Measurements from ENCODE around the gene RASSF10. TPM values are rescaled to one million over a fixed set of nuclear protein-coding genes. Genes with fewer than 3 reads are reported as not detected.
"Not testable (repeated sequence)": the region's sequence is repeated elsewhere in the genome, so short reads cannot be mapped to it uniquely, and the experiment has no call there.

RASSF10 gene
- total RNA-seq, 1 experiment from 2014 or later = not detected

GRCh38 chr11:13026722-13027121, 17.6 kb downstream of the RASSF10 start:
- DNase-seq (ENCODE audit: low read depth) = no peak

DNA sequence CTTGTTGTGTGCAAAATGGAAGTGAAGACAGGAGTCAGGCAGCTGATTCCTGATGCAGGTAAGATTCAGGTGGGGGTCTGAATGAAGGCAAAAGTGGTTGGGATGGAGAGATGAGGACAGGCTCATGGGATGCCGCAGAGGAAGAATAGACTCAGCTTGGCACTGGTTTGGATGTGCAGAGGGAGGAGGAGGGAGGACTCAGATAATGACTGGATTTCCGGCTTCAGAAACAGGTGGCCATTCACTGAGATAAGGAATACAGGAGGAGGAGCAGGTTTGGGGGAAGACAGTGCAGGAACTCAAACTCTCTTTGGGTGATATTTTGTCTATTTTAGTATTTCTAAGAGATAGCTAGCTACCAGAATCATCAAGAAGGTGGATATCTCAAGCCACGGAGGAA, 19.2 kb downstream of the RASSF10 start:
- no peak for DNase-seq (ENCODE audit: low read depth)

DNA sequence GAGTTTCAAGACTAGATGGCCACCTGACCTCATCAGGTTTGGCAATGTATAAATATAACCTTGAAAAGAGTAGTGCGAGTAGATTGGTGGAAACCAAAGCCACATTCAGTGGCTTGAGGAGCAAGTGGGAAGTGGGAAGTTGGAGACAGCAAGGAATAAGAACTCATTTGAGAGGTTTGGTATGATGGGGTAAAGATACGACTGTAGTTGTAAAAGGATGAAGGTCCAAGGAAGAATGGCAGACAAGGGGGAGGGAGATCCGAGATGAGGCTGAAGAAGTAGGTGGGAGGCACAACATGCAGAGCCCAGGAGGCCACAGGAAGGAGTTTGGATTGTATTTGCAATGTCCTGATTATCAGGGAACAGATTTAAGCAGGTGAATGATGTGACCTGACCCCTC, 20.8 kb downstream of the RASSF10 start:
- DNase-seq (ENCODE audit: low read depth) = no peak

- DNase-seq (ENCODE audit: low read depth) = no peak
Observed at GRCh38 chr11:13030857-13031256, 21.7 kb downstream of the RASSF10 start.

GRCh38 chr11:13031349-13031748, 22.2 kb downstream of the RASSF10 start:
- no peak for DNase-seq (ENCODE audit: low read depth)

DNA sequence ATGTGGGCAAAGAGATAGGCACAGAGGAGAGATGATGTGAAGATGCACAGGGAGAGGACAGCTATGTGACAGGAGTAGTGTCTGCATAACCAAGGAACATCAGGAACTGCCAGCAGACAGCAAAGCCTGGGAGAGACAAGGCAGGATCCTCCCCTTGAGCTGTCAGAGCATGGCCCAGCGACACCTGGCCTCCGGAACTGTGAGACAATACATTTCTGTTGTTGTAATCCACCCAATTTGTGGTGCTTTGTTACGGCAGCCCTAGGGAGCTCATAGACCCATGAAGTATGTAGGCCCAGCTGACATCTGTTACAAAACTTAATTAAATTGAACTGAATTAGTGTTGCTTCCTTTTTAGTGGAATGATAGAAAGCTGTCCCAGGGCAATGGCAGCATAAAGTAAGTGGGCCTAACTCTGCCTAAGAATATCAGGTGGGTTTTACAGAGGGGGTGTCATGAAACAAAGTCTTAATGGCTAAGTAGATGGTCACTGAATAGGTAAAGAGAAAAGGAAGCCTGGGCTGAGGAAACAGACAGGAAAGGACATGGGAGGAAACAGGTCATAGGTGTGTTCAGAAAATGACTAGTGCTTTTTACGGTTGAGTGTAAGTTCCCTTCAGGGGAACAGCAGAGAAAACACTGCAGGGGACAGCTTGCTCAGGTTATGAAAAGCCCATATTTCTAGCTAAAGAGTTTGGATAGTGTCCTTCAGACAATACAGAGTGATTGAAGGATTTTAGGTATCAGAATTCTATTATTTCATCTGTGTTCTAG, 24.8 kb downstream of the RASSF10 start:
- DNase-seq (ENCODE audit: low read depth) = no peak

GRCh38 chr11:13035711-13036110, 26.6 kb downstream of the RASSF10 start:
- no peak for DNase-seq (ENCODE audit: low read depth)

DNA sequence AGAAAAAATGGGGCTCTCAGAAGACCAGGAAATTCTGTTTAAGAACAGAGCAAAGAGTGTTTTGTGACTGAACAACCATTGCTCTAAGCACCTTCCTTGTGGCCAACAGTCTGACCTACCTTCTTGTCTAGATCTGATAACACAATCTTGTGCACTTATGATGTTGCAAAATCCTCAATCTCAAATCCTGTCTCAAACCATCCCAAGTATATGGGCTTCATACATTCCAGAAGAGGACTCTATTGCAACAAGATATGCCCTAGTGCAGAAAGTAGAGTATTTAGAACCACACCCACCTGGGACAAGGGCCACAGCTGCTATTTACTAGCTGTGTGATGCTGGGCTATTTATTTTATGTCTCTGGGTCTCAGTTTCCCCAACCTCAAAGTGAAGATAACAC, 27.1 kb downstream of the RASSF10 start:
- DNase-seq (ENCODE audit: low read depth) = no peak

GRCh38 chr11:13038366-13038765, 29.2 kb downstream of the RASSF10 start:
- DNase-seq (ENCODE audit: low read depth) = peak; percentile 56

- no peak for DNase-seq (ENCODE audit: low read depth)
Observed at GRCh38 chr11:13039126-13039525, 30.0 kb downstream of the RASSF10 start.

- DNase-seq (ENCODE audit: low read depth) = no peak
Observed at GRCh38 chr11:13040969-13041561, 31.9 kb downstream of the RASSF10 start.

DNA sequence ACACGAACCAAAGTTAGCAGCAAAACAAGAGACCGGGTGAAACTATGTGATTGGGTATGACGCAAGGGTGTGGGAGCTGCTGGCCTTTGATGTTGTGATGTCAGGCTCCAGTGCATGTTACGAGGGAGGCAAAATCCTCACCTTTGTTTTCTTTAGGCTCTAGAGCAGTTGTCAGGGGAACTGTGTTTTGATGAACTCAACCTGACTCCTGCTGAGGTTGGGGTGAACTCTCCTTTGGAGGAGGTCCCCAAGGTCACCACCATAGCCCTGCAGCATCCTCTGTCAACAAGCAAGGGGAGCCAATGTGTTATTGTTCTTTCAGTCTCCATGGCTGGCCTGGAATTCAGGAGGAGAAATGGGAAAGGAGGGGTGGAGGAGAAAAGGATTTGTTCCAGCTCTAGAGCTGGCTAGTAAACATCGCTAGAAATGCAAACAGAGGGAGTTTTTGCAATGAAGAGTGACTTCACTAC, 33.8 kb downstream of the RASSF10 start:
- DNase-seq (ENCODE audit: low read depth) = peak; percentile 14

- no peak for DNase-seq (ENCODE audit: low read depth)
Observed at GRCh38 chr11:13043912-13044628, 35.0 kb downstream of the RASSF10 start.

GRCh38 chr11:13045089-13045488, 36.0 kb downstream of the RASSF10 start:
- not testable (repeated sequence) for DNase-seq (ENCODE audit: low read depth)

DNA sequence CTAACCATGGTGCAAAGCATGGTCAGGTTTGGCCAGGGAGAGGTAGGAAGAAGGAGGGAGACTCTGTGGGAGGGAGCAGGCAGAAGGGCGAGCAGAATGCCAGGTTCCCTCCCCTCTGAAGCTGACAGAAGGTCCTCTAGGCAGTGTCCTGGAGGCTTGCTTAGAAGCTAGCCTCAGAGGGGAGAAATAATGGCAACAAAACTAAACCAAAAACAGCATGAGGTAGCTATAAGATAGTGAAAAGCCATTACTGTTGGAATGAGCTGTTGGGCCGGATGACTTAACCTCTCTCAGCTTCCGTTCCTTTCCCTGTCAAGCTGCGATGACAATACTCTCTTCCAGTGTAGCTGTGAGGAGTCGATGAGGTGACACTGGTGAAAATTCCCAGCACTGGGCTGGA, 36.6 kb downstream of the RASSF10 start:
- no peak for DNase-seq (ENCODE audit: low read depth)

GRCh38 chr11:13046637-13047570, 37.8 kb downstream of the RASSF10 start:
- DNase-seq (ENCODE audit: low read depth) = no peak

DNA sequence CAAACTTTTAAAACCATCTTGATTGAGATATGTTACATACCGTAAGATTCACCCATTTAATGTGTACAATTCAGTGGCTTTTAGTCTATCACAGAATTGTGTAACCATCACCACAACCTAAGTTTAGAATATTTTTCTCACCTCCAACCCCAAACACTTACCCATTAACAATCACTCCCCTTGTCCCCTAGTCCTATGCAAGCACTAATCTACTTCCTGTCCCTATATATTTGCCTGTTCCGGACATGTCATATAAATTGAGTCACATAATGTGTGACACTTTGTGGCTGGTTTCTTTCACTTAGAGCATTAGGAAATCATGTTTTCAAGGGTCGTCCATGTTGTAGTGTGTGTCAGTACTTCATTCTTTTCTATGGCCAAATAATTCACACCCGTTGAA, 38.8 kb downstream of the RASSF10 start:
- DNase-seq (ENCODE audit: low read depth) = no peak

DNA sequence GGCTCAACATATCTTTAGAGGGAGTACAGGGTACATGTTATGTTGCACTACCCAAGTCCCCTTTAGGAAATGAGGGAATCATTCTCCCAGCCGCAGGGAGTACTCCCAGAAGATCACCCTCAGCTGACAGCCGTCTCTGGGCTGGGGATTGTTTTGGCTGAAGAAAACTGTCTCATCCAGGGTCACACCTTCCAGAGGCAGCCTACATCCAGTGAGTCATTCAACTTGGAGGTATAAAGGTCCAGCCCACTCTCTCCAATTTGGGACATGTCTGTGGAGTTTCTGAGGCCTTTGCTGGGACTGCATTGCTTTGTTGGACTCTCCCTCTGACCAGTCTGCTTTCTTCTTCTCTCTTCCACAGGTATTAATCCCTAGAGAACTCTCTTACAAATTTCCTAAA, 42.1 kb downstream of the RASSF10 start:
- DNase-seq (ENCODE audit: low read depth) = peak; percentile 47

DNA sequence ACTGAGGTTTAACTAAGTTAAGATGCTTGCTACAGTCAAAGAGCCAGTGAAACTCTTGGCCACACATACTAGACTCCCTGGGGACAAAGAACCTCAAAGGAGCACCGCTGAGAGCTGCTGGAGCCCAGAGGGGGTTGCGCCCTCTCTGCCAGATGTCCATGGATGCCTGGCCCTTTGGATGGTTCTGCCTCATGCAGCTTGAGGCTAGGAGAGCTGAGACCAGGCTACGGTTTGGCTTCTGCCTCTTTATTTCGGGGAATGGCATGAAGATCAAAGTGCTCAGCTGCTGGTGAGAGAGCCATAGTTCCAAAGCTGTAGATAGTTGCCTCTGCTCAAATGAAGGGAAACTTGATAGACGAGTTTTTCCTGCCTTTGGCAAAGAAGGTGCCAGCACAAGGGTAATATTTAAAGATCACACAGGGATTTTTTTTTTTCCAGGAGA, 43.0 kb downstream of the RASSF10 start:
- no peak for DNase-seq (ENCODE audit: low read depth)

DNA sequence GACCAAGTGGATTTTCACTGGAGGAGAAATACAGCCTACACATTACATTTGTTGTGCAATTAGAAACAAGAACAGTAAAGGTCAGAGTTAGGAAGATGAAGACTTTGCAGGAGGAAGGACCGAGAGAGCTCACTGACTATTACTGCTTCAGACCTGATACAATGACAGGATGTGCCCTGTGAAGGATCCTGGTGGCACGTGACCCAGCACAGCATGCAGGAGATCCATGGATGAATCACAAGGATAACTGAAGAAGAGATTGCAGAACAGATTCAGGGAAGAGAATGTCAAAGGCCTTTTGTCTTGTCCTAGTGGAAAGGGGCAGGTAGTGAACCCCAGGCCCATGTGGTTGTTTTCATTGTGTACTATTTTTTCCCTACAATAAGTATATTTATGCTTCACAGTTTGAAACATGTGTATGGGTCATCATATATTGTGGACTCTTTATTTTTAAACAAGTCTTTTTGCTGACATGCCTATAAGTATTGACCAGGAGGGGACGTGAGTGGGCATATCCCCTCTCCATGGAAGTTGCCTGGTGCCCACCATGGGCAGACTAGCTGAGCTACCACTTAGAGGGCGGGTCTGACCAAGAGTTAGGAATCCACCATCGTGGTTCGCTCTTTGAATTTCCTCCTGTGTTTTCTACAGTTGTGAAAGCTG, 44.3 kb downstream of the RASSF10 start:
- peak; percentile 42 for DNase-seq (ENCODE audit: low read depth)

DNA sequence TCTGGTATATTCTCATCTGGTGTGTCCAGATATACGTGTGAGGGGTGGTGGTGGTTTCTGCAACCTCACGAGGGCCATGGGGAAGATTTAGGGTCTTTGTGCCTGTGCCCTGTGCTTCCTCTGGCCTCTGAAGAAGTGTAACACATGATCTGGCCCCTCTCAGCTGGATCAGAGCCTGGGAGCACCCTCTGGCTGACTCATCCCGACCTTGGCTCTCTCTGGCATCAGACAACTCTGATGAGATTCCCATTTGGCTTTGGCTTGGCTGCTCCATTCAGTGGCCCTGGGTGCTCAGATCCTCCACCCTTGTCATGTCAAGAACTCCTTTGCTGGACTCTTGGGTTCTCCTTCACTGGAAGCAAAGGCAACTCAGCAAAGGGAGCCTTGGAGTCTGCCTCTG, 45.2 kb downstream of the RASSF10 start:
- peak; percentile 43 for DNase-seq (ENCODE audit: low read depth)
